DOHH2 (cell line): ENCODE results near the gene MB.

Source experiments
- CTCF ChIP-seq: fragments of 200-600 bp; sonication (generic); IDR thresholded peaks from one replicate; pipeline ENCODE4 v1.5.1; 2014; ENCODE audit warnings: antibody characterized with exemption, mild to moderate bottlenecking, low read depth, low read length; ENCODE audit not compliant: poor library complexity, severe bottlenecking
- EZH2phosphoT487 ChIP-seq: fragments of 200-600 bp; sonication (generic); IDR thresholded peaks from 2 replicates; pipeline ENCODE4 v1.6.1; 2017; ENCODE audit warnings: borderline replicate concordance, mild to moderate bottlenecking, antibody characterized with exemption, low read length, moderate library complexity, mixed read lengths

DNA sequence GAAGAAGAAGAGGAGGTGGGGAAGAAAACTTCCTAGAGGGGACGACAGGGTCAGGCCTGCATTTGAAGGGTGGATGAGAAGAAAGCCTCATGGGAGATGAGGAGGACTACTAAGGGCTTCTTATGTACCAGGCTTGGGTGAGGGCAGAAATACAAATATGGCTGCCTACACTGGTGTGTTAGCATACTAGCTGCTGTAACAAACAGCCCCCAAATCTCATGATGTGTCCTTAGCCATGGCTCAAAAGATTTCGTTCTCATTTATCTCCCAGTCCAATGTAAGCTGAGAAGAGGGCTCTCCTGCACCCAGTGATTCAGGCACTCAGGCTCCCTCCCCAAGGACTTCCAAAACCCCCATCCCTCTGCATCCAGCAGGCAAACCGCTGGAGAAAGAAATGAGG lies 11.6 kb upstream of the MB start:
- TF ChIP-seq CTCF (no peak), EZH2phosphoT487 (no peak)
